Endothelial cell of umbilical vein (primary cell): ENCODE results near the gene FAM53B. TPM values are rescaled to one million over a fixed set of nuclear protein-coding genes. Genes with fewer than 3 reads are reported as not detected.

Source experiments
- BruUV-seq: library from RNA; stranded (reverse); fragments of 400-500 nt; replicated peaks from 2 replicates; lab custom pipeline; 2021; lab: Mats Ljungman, UMichigan
- CTCF ChIA-PET: fragments of 300-600, 350-600 bp; sonication (Branson Sonifier 250); formaldehyde crosslinking; loops from one replicate; lab custom pipeline; 2021; ENCODE audit warnings: antibody characterized with exemption, inconsistent platforms; lab: Charles Lee
- POLR2A ChIA-PET: fragments of 300-600, 350-600 bp; sonication (Branson Sonifier 250); formaldehyde crosslinking; loops from one replicate; lab custom pipeline; 2021; ENCODE audit warnings: antibody characterized with exemption, inconsistent platforms; lab: Charles Lee
- DNase-seq: peaks from one replicate; pipeline ENCODE4 v3.0.0-alpha.2; 2011; ENCODE audit warnings: low read depth, low spot score
- FAIRE-seq: peaks from 2 replicates; lab custom pipeline; 2011; peaks lifted over from hg19 to GRCh38; lab: Jason Lieb, UNC
- H2AFZ ChIP-seq: 2 replicates; pipeline ENCODE4 v1.6.0; 2012; ENCODE audit warnings: low read depth, low read length, control low read depth, inconsistent platforms
- H3K27ac ChIP-seq: 2 replicates; pipeline ENCODE4 v1.5.1; 2011; ENCODE audit warnings: low read depth, mild to moderate bottlenecking, control low read depth, low read length, moderate library complexity; ENCODE audit not compliant: insufficient read depth
- H3K27me3 ChIP-seq, 2 experiments: 2 replicates each; pipeline versions ENCODE4 v1.6.0 to v1.6.1; 2011; ENCODE audit warnings: low read length in 2 of 2, mixed read lengths in 1 of 2; ENCODE audit not compliant: control insufficient read depth in 2 of 2, insufficient read depth in 2 of 2
- H3K36me3 ChIP-seq, 2 experiments: 2 replicates in 1 of 2; 3 replicates in 1 of 2; pipeline ENCODE4 v1.5.1; 2011; ENCODE audit warnings: low read length in 2 of 2, mild to moderate bottlenecking in 1 of 2, moderate library complexity in 1 of 2; ENCODE audit not compliant: control insufficient read depth in 2 of 2, insufficient read depth in 2 of 2; ENCODE audit errors: extremely low read depth in 1 of 2
- H3K4me1 ChIP-seq: 3 replicates; pipeline ENCODE4 v1.5.1; 2011; ENCODE audit warnings: mild to moderate bottlenecking, low read length; ENCODE audit not compliant: control insufficient read depth, insufficient read depth; ENCODE audit errors: extremely low read depth
- H3K4me2 ChIP-seq: 2 replicates; pipeline ENCODE4 v1.6.1; 2011; ENCODE audit warnings: low read length, control low read depth, mixed read lengths; ENCODE audit not compliant: insufficient read depth
- H3K4me3 ChIP-seq, 3 experiments: fragments of 200-600 bp in 1 of 3; sonication (generic), shearing (Covaris generic) in 1 of 3; replicated peaks in 1 of 3; 2 replicates each; pipeline ENCODE4 v1.5.1; 2011 to 2016; ENCODE audit warnings: control low read depth in 3 of 3, low read length in 3 of 3, mild to moderate bottlenecking in 2 of 3, inconsistent platforms in 1 of 3, low read depth in 1 of 3, moderate library complexity in 1 of 3; ENCODE audit not compliant: insufficient read depth in 1 of 3
- H3K79me2 ChIP-seq: 2 replicates; pipeline ENCODE4 v1.6.0; 2012; ENCODE audit warnings: low read length, inconsistent platforms; ENCODE audit not compliant: control insufficient read depth, insufficient read depth
- H3K9ac ChIP-seq: replicated peaks from 2 replicates; pipeline ENCODE3; 2011; ENCODE audit warnings: low read length, control low read depth; ENCODE audit not compliant: insufficient read depth; ENCODE audit errors: extremely low read depth
- H3K9me1 ChIP-seq: replicated peaks from 3 replicates; pipeline ENCODE4 v1.6.0; 2011; ENCODE audit warnings: mild to moderate bottlenecking, low read length; ENCODE audit not compliant: control insufficient read depth, insufficient read depth; ENCODE audit errors: extremely low read depth
- H3K9me3 ChIP-seq: replicated peaks from 2 replicates; pipeline ENCODE4 v1.5.1; 2012; ENCODE audit warnings: low read length, inconsistent platforms; ENCODE audit not compliant: control insufficient read depth, insufficient read depth
- H4K20me1 ChIP-seq: replicated peaks from 2 replicates; pipeline ENCODE3; 2011; ENCODE audit warnings: mild to moderate bottlenecking, low read length; ENCODE audit not compliant: control insufficient read depth, insufficient read depth; ENCODE audit errors: extremely low read depth
- CTCF ChIP-seq, 2 donors: IDR thresholded peaks; 1 replicate in 1 of 2; 2 replicates in 1 of 2; pipeline ENCODE4 v1.5.1; 2011; ENCODE audit warnings: low read length in 2 of 2, mild to moderate bottlenecking in 2 of 2, moderate library complexity in 2 of 2, control low read depth in 1 of 2, inconsistent platforms in 1 of 2, low read depth in 1 of 2; ENCODE audit not compliant: insufficient read depth in 1 of 2; ENCODE audit errors: extremely low read depth in 1 of 2
- EZH2 ChIP-seq: IDR thresholded peaks from 2 replicates; pipeline ENCODE4 v1.6.1; 2012; ENCODE audit warnings: borderline replicate concordance, low read depth, mild to moderate bottlenecking, moderate library complexity, low read length, inconsistent platforms; ENCODE audit not compliant: severe bottlenecking
- FOS ChIP-seq: IDR thresholded peaks from 2 replicates; pipeline ENCODE4 v1.6.1; 2011; ENCODE audit warnings: mild to moderate bottlenecking, low read length, moderate library complexity, borderline replicate concordance; ENCODE audit not compliant: insufficient read depth
- GATA2 ChIP-seq: IDR thresholded peaks from 2 replicates; pipeline ENCODE4 v1.7.0; 2011; ENCODE audit warnings: low read depth, mild to moderate bottlenecking, moderate library complexity, mixed read lengths, low read length; ENCODE audit not compliant: insufficient read length, insufficient read depth
- JUN ChIP-seq: IDR thresholded peaks from 2 replicates; pipeline ENCODE4 v1.6.1; 2011; ENCODE audit warnings: borderline replicate concordance, low read depth; ENCODE audit not compliant: insufficient read length, insufficient read depth
- MYC ChIP-seq: IDR thresholded peaks from one replicate; pipeline ENCODE4 v1.6.1; 2011; ENCODE audit warnings: mild to moderate bottlenecking, low read depth, low read length
- POLR2A ChIP-seq: IDR thresholded peaks from 2 replicates; pipeline ENCODE4 v1.6.1; 2012; ENCODE audit warnings: low read depth, mild to moderate bottlenecking, control low read depth, low read length
- POLR2AphosphoS5 ChIP-seq: IDR thresholded peaks from 2 replicates; pipeline ENCODE4 v1.6.1; 2012; ENCODE audit warnings: low read depth, mild to moderate bottlenecking, control low read depth, low read length, moderate library complexity; ENCODE audit not compliant: insufficient read depth
- dilution Hi-C: fragments of 300-500 bp; cut with MboI; formaldehyde crosslinking; loops from one replicate; pipeline ENCODE4 v1.15.0; 2019; ENCODE audit warnings: low sequenced_read_pairs; ENCODE audit not compliant: extremely low pct_ligation_motif_present
- intact Hi-C: fragments of 100-400 bp; cut with micrococcal nuclease; formaldehyde crosslinking; loops from one replicate; pipeline ENCODE4 v1.10.0; 2022
- polyA plus RNA-seq, 4 experiments: library from polyadenylated mRNA; depleted of rRNA in 3 of 4; stranded (reverse) in 3 of 4; unstranded in 1 of 4; fragments of >200 nt; gene quantifications; 2 replicates each; pipeline versions ENCODE4 v1.2.1 to v1.2.3, GENCODE V29; 2011 to 2012; ENCODE audit warnings: missing spikeins in 1 of 4
- total RNA-seq: library from RNA; stranded (reverse); gene quantifications from 2 replicates; pipeline ENCODE4 v1.2.3, GENCODE V29; 2021
- TF ChIP-seq, protein P1 (sequence below): IDR thresholded peaks from 2 replicates; pipeline ENCODE4 v1.6.1; 2011; ENCODE audit not compliant: insufficient read depth, insufficient read length

FAM53B gene
- total and polyA plus RNA-seq, 2 donors (not counting 3 experiments of a cell fraction or from before 2014, with no cell fraction given) = 8.5 to 21.1 TPM

- H3K4me3 ChIP-seq = no peak overlapping the region
- CTCF ChIA-PET = interaction anchor here (1.2 kb wide), 1 partner anchor 199 kb away, joined by 5 read pairs; no protein-coding TSS in a partner anchor
- H3K27me3 ChIP-seq = no peaks in the 10 kb centered on the region
- no peaks in the 10 kb centered on the region for H3K9me3 ChIP-seq
- H4K20me1 ChIP-seq = no peaks in the 10 kb centered on the region
- peaks cover 30% of the 10 kb centered on the region for H3K4me1 ChIP-seq
- TF ChIP-seq EZH2 (no peak), POLR2AphosphoS5 (no peak), POLR2A (no peak), MYC (no peak), JUN (no peak), FOS (no peak), GATA2 (no peak), CTCF (IDR thresholded peaks at IDR 0.05; ENCODE audit: extremely low read depth in 1 of 2, insufficient read depth in 1 of 2, low read depth in 1 of 2, low read length in 2 of 2) (no peak)
- TF ChIP-seq, protein P1, sequence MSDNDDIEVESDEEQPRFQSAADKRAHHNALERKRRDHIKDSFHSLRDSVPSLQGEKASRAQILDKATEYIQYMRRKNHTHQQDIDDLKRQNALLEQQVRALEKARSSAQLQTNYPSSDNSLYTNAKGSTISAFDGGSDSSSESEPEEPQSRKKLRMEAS = no peak
- no peak overlapping the region for H3K9ac ChIP-seq
- peaks cover 36% of the 10 kb centered on the region for H3K79me2 ChIP-seq
- H3K27ac ChIP-seq = no peak overlapping the region
- H2AFZ ChIP-seq = no peak overlapping the region
- POLR2A ChIA-PET = no interaction called here
- FAIRE-seq = no peak
- no peaks in the 10 kb centered on the region for H3K36me3 ChIP-seq
- no peak overlapping the region for H3K4me2 ChIP-seq
- intact Hi-C loops = no loop called here
- dilution Hi-C loops = no loop called here
- no peaks in the 10 kb centered on the region for H3K9me1 ChIP-seq
- BruUV-seq = no TSS peak
- no peak for DNase-seq
These were observed 5.7 kb downstream of the FAM53B start for GRCh38 chr10:124738441-124738840.
